ENCODE data around the gene KATNBL1.
A peak's percentile ranks its signal among the peaks of the same experiment; 100 is the strongest.
"Not testable (repeated sequence)": the region's sequence is repeated elsewhere in the genome, so short reads cannot be mapped to it uniquely, and the experiment has no call there.

The KATNBL1 gene

DNA sequence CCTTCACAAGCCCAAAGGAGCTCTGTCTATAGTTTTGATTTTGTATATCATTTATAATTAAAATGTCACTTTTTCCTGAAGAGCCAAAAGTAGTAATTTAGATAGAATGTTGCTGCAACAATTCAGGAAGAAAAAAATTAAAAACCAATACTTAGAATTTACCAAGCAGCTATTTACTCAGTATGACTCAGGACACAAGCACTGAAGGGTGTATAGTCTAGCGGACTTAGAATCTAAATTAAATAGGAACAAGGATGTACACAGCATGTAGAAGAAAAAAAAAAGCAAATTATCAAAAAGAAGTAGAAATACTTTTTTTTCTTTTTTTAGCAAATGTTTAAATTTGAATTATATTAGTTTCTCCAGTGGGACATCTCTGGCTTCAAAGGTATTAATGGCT lies 76.4 kb downstream of the KATNBL1 start:
- in situ Hi-C loops (cut with HindIII; ENCODE audit: low sequenced_read_pairs): no loop called here

DNA sequence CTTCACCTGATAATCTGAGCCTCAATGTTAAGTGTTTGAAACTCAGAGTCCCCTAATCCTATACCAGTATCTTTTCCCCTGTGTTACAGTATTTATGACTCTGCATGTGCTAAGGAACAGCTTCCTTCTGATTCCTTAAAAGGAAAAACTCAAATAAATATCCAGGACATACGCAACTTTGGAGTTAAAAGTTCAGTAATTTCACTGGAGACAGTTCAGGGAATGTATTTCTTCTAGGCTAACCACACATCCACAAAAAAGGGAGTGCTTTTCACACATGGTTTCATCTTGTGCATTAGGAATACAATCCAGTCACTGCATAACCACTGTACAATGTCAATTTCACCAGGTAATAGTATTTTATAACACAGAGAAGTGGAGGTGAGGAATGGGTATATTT lies 77.0 kb downstream of the KATNBL1 start:
- H3K4me3 ChIP-seq (ENCODE audit: low read depth, low read length): no peak overlapping the region
- DNase-seq (ENCODE audit: low read depth): peak; percentile 12
- in situ Hi-C loops (cut with HindIII; ENCODE audit: low sequenced_read_pairs): no loop called here
- TF ChIP-seq, protein P1, sequence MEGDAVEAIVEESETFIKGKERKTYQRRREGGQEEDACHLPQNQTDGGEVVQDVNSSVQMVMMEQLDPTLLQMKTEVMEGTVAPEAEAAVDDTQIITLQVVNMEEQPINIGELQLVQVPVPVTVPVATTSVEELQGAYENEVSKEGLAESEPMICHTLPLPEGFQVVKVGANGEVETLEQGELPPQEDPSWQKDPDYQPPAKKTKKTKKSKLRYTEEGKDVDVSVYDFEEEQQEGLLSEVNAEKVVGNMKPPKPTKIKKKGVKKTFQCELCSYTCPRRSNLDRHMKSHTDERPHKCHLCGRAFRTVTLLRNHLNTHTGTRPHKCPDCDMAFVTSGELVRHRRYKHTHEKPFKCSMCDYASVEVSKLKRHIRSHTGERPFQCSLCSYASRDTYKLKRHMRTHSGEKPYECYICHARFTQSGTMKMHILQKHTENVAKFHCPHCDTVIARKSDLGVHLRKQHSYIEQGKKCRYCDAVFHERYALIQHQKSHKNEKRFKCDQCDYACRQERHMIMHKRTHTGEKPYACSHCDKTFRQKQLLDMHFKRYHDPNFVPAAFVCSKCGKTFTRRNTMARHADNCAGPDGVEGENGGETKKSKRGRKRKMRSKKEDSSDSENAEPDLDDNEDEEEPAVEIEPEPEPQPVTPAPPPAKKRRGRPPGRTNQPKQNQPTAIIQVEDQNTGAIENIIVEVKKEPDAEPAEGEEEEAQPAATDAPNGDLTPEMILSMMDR (IDR thresholded peaks at IDR 0.05; ENCODE audit: low read depth, low read length, missing control alignments): no peak

More for the DNA sequence above, 76.4 kb downstream of the KATNBL1 start:
- no peak overlapping the region for H3K4me3 ChIP-seq (ENCODE audit: low read depth, low read length)
- no peak for DNase-seq (ENCODE audit: low read depth)
- TF ChIP-seq, protein P1 (IDR thresholded peaks at IDR 0.05; ENCODE audit: low read depth, low read length, missing control alignments): no peak

DNA sequence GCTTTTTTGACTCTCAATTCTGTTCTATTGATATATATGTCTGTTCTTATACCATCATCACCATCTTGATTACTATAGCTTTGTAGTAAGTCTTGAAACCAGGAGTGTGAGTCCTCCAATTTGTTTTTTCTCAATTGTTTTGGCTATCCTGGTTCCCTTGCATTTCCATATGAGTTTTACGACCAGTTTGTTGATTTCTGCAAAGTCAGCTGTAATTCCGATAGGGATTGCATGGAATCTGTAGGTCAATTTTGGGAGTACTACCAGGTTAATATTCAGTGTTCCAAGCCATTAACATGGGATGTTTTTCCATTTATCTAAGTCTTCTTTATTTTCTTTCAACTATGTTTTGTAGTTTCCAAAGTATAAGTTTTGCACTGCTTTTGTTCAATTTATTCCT lies 81.0 kb downstream of the KATNBL1 start:
- in situ Hi-C loops (cut with HindIII; ENCODE audit: low sequenced_read_pairs): no loop called here
- H3K4me3 ChIP-seq (ENCODE audit: low read depth, low read length): no peak overlapping the region
- TF ChIP-seq, protein P1 (IDR thresholded peaks at IDR 0.05; ENCODE audit: low read depth, low read length, missing control alignments): no peak
- DNase-seq (ENCODE audit: low read depth): no peak

DNA sequence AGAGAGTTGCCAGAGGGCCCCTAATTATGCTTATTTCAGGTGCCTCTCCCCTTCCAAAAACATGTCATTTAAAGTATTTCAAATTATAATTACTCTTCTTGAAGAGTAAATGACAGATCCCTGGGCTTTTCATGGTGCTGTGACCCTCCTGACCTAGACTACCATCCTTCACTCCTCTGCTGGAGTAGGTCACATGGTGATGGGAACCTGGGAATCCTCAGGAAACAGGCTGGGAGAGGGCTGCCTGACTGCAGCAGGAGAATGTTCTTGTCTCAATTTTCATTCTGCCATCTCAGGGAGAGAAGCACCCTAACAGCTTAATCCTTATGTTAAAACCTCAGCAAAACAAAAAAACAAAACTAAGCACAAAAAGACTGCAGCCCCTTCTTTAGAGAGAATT lies 83.4 kb downstream of the KATNBL1 start:
- in situ Hi-C loops (cut with HindIII; ENCODE audit: low sequenced_read_pairs): no loop called here
- TF ChIP-seq, protein P1 (IDR thresholded peaks at IDR 0.05; ENCODE audit: low read depth, low read length, missing control alignments): no peak
- no peak for DNase-seq (ENCODE audit: low read depth)
- H3K4me3 ChIP-seq (ENCODE audit: low read depth, low read length): no peak overlapping the region

DNA sequence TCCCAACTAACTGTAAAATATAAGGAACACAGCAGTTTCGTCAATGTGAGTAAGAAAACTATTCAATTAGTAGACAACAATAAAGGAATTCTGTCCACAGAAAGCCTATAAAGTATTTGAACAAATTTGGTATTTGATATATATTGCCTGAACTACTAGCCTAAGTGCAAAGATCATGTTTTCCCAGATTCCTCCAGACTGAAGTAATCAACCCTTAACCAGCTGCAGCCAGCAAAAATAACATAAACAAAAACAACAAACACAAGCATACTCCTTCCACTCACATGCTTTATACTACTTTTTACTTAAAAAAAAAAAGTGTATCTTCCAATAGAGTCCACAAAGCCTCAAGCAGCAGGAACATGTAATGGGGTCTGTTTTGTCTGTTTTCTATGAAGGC lies 84.0 kb downstream of the KATNBL1 start:
- TF ChIP-seq, protein P1 (IDR thresholded peaks at IDR 0.05; ENCODE audit: low read depth, low read length, missing control alignments): no peak
- no peak for DNase-seq (ENCODE audit: low read depth)
- no peak overlapping the region for H3K4me3 ChIP-seq (ENCODE audit: low read depth, low read length)
- in situ Hi-C loops (cut with HindIII; ENCODE audit: low sequenced_read_pairs): no loop called here

DNA sequence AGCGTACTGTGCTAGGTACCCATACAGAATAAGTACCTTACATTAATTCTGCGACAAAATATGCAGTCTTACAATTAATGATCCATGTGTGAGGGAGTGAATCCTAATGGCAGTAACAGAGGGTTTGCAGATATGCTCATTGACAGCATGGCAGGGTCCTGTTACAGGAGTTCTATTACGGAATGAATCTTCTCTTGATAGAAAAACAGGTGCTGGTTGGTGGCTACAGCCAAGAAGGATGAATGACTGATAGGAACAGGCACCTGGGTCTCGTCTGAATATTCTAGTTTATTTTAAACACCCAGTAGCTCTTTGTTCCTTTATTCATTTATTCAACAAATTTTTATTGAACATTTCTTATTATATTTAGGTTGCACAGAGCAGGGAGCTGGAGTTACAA lies 85.2 kb downstream of the KATNBL1 start:
- TF ChIP-seq, protein P1 (IDR thresholded peaks at IDR 0.05; ENCODE audit: low read depth, low read length, missing control alignments): no peak
- no peak for DNase-seq (ENCODE audit: low read depth)

DNA sequence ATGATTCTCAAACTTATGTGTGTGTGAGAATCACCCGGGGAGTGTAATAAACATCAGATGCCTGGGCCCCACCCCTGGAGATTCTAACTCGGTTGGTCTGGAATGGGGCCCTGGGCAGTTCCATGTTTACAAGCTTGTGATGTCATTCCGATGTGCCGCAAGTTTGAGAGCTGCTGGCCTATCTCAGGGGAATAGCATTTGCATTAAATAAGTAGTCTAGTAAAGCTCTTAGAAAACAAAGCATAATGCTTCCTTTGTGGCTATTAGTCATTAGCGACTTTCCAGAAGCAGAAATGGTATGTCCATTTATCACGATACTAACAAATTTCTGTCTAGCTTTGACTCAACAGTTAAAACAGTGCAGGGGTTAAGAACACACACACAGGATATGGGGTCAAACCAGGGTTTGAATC lies 87.1 kb downstream of the KATNBL1 start:
- TF ChIP-seq, protein P1 (IDR thresholded peaks at IDR 0.05; ENCODE audit: low read depth, low read length, missing control alignments): no peak
- DNase-seq (ENCODE audit: low read depth): peak; percentile 66
- in situ Hi-C loops (cut with HindIII; ENCODE audit: low sequenced_read_pairs): no loop called here
- no peak overlapping the region for H3K4me3 ChIP-seq (ENCODE audit: low read depth, low read length)

More for the DNA sequence above, 85.2 kb downstream of the KATNBL1 start:
- in situ Hi-C loops (cut with HindIII; ENCODE audit: low sequenced_read_pairs): no loop called here
- no peak overlapping the region for H3K4me3 ChIP-seq (ENCODE audit: low read depth, low read length)

DNA sequence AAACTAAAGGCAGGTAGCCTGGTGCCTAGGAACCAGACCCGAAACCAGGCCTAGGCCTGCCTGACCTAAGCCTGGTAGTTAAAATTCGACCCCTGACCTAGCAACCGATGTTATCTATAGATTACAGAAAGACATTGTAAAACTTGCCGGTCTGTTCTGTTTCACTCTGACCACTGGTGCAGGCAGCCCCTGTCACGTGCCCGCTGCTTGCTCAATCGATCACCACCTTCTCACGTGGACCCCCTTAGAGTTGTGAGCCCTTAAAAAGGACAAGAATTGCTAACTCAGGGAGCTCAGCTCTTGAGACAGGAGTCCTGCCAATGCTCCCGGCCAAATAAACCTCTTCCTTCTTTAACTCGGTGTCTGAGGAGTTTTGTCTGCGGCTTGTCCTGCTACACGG lies 88.1 kb downstream of the KATNBL1 start:
- DNase-seq (ENCODE audit: low read depth); in situ Hi-C loops (cut with HindIII; ENCODE audit: low sequenced_read_pairs); H3K4me3 ChIP-seq (ENCODE audit: low read depth, low read length): not testable (repeated sequence)

DNA sequence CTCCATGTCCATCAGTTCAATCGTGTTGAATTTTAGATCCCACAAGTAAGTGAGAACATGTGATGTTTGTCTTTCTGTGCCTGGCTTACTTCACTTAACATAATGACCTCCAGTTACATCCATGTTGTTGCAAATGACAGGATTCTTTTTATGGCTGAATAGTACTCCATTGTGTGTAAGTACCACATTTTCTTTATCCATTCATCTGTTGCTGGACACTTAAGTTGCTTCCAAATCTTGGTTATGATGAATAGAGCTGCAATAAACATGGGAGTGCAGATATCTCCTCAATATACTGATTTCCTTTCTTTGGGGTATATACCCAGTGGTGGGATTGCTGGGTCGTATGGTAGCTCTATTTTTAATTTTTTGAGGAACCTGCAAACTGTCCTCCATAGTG lies 89.5 kb downstream of the KATNBL1 start:
- H3K4me3 ChIP-seq (ENCODE audit: low read depth, low read length); DNase-seq (ENCODE audit: low read depth); in situ Hi-C loops (cut with HindIII; ENCODE audit: low sequenced_read_pairs): not testable (repeated sequence)

All from astrocyte of the cerebellum (primary cell).